CD4-positive, alpha-beta memory T cell (primary cell): Measurements from ENCODE around the gene PRPF6. TPM values are rescaled to one million over a fixed set of nuclear protein-coding genes. Genes with fewer than 3 reads are reported as not detected.

Experiments used
- CTCF ChIA-PET: fragments of 350-600 bp; sonication (Branson Sonifier 250); formaldehyde crosslinking; loops from one replicate; lab custom pipeline; 2021; ENCODE audit warnings: inconsistent platforms; ENCODE audit not compliant: partially characterized antibody; lab: Charles Lee
- POLR2A ChIA-PET: fragments of 350-600 bp; sonication (Branson Sonifier 250); formaldehyde crosslinking; loops from one replicate; lab custom pipeline; 2021; ENCODE audit not compliant: partially characterized antibody; lab: Charles Lee
- DNase-seq, 5 donors: peaks; one replicate each; pipeline versions ENCODE4 v3.0.0 to v3.0.0-alpha.2; 2020 to 2022; ENCODE audit warnings: mixed read lengths in 1 of 5
- H3K27ac ChIP-seq: one replicate; pipeline ENCODE4 v1.7.0; 2013; ENCODE audit warnings: low read depth, low read length
- H3K27me3 ChIP-seq: 2 replicates; pipeline ENCODE4 v1.7.0; 2013; ENCODE audit warnings: mild to moderate bottlenecking, low read length, moderate library complexity; ENCODE audit not compliant: insufficient read depth
- H3K36me3 ChIP-seq: 2 replicates; pipeline ENCODE4 v1.7.0; 2013; ENCODE audit warnings: mild to moderate bottlenecking, low read length, moderate library complexity; ENCODE audit not compliant: insufficient read depth
- H3K4me1 ChIP-seq: 2 replicates; pipeline ENCODE4 v1.7.0; 2013; ENCODE audit warnings: mild to moderate bottlenecking, low read length, moderate library complexity; ENCODE audit not compliant: insufficient read depth
- H3K4me3 ChIP-seq, 2 donors: one replicate each; pipeline ENCODE4 v1.7.0; 2013; ENCODE audit warnings: low read length in 2 of 2, mild to moderate bottlenecking in 1 of 2
- H3K9me3 ChIP-seq, 2 donors: one replicate each; pipeline ENCODE4 v1.7.0; 2013; ENCODE audit warnings: low read length in 2 of 2, control low read depth in 1 of 2; ENCODE audit not compliant: control insufficient read depth in 1 of 2
- H3K27ac Mint-ChIP-seq, 7 donors: one replicate each; pipeline ENCODE4 v1.8.0; 2020 to 2021; ENCODE audit warnings: mixed read lengths in 7 of 7, mild to moderate bottlenecking in 6 of 7, inconsistent platforms in 3 of 7, moderate library complexity in 3 of 7
- H3K27me3 Mint-ChIP-seq, 2 donors: one replicate each; pipeline ENCODE4 v1.8.0; 2020 to 2021; ENCODE audit warnings: mixed read lengths in 2 of 2
- H3K36me3 Mint-ChIP-seq, 2 donors: one replicate each; pipeline ENCODE4 v1.8.0; 2020 to 2021; ENCODE audit warnings: mixed read lengths in 2 of 2, inconsistent platforms in 1 of 2, mild to moderate bottlenecking in 1 of 2
- H3K4me1 Mint-ChIP-seq, 4 donors: one replicate each; pipeline ENCODE4 v1.8.0; 2020 to 2021; ENCODE audit warnings: mixed read lengths in 4 of 4, mild to moderate bottlenecking in 1 of 4
- H3K4me3 Mint-ChIP-seq, 8 donors: one replicate each; pipeline ENCODE4 v1.8.0; 2020 to 2021; ENCODE audit warnings: mixed read lengths in 8 of 8, mild to moderate bottlenecking in 7 of 8, moderate library complexity in 6 of 8, inconsistent platforms in 3 of 8
- H3K9me3 Mint-ChIP-seq, 8 donors: one replicate each; pipeline ENCODE4 v1.8.0; 2020 to 2021; ENCODE audit warnings: mixed read lengths in 8 of 8, mild to moderate bottlenecking in 5 of 8, inconsistent platforms in 3 of 8, moderate library complexity in 1 of 8
- intact Hi-C: fragments of 100-400 bp; cut with micrococcal nuclease; formaldehyde crosslinking; loops from one replicate; pipeline ENCODE4 v1.15.1; 2023
- polyA plus RNA-seq, 2 donors: library from polyadenylated mRNA; unstranded; fragments of 300-500 nt; fragmentation: Illumina TruSeq; gene quantifications; one replicate each; pipeline ENCODE4 v1.2.3, GENCODE V29; 2021
- total RNA-seq, 2 experiments: library from RNA; stranded (reverse); gene quantifications; one replicate each; pipeline ENCODE4 v1.2.3, GENCODE V29; 2021

Gene PRPF6
- total and polyA plus RNA-seq, 4 experiments from 2014 or later: 63.8 to 101 (median 87.5) TPM

DNA sequence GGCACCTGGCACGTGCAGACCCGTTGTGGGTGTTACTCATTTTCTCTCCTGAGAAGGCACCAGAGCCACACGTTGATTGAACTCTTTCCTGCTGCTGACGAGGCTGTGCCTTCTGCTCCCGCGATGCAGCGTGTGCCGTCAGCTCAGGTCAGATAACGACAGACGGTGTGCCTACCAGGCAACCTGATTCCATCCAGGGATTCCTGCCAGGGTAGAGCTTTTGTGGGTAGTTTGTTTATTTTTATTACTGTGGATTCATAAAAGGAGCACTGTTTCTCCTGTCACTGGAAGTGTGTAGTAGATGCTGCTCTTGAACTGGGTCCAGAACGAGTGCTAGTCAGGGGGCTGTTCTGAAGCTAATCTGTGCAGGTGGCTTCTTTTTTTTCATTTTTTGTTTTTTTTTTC lies 20.7 kb downstream of the PRPF6 start:
- POLR2A ChIA-PET: interaction anchor here (0.8 kb wide), 1 partner anchor 19 kb away, joined by 3 read pairs; no protein-coding TSS in a partner anchor
- Mint-ChIP-seq H3K27ac (no peak overlapping the region), H3K27me3 (no peaks in the 10 kb centered on the region), H3K36me3 (peaks cover 40 to 53% of the 10 kb centered on the region in 2 donors), H3K4me1 (peaks cover 0 to 13% (median 5%) of the 10 kb centered on the region in 4 donors), H3K4me3 (peak overlapping the region in 1 of 8 donors; percentile 7), H3K9me3 (no peaks in the 10 kb centered on the region)
- CTCF ChIA-PET: interaction anchor here (0.7 to 1.0 kb wide), 2 partner anchors 24 to 36 kb away, joined by 3 to 4 read pairs; no protein-coding TSS in a partner anchor
- Histone ChIP-seq H3K27me3 (no peaks in the 10 kb centered on the region), H3K4me3 (no peak overlapping the region), H3K4me1 (no peaks in the 10 kb centered on the region), H3K9me3 (no peaks in the 10 kb centered on the region), H3K36me3 (peaks cover 73% of the 10 kb centered on the region), H3K27ac (no peak overlapping the region)
- DNase-seq: no peak
- intact Hi-C loops: no loop called here

DNA sequence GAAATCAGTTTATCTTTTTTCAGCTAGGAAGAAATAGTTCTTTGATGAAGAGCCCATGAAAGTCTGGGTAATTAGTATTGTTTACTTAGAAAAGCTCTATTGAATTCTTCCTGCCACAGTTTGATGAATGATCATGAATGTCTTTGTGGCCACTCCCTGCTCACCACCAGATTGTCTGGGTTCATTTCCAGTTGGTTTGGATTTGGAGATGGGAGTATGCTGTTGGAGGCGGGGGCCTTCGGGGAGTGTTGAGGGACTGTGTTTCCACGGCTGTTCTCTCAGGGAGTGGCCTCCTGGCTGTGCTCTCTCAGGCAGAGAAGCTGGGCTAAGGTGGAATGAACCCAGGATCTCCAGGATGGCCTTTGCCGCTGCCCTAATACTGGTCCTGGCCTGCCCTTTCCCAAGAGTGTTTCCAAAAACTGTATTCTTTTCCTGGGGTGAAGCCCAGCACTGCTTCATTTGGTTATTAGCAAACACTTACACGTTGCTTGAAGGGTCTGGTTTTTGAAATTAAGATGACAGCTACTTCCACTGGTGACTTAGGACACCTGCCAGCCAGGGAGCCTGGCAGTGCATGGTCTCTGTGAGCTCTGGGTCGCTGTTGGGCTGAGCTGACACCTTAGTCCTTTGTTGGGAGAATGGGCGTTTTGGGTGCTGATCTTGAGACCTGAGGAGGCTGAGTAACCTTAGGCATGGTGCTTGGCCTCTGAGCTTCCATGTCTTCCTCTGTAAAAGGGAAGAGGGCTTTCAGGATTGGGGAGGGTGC lies 23.2 kb downstream of the PRPF6 start:
- Histone ChIP-seq H3K27me3 (no peaks in the 10 kb centered on the region), H3K4me3 (no peak overlapping the region), H3K27ac (no peak overlapping the region), H3K4me1 (no peaks in the 10 kb centered on the region), H3K9me3 (peaks cover 0 to 8% of the 10 kb centered on the region in 2 donors), H3K36me3 (peaks cover 74% of the 10 kb centered on the region)
- Mint-ChIP-seq H3K4me1 (peaks cover 1 to 15% (median 8%) of the 10 kb centered on the region in 4 donors), H3K27me3 (no peaks in the 10 kb centered on the region), H3K4me3 (no peak overlapping the region), H3K36me3 (peaks cover 52 to 56% of the 10 kb centered on the region in 2 donors), H3K27ac (no peak overlapping the region), H3K9me3 (peaks cover 0 to 15% (median 11%) of the 10 kb centered on the region in 8 donors)
- CTCF ChIA-PET: interaction anchor here (2.2 kb wide), 1 partner anchor 35 kb away, joined by 8 read pairs; no protein-coding TSS in a partner anchor
- no peak for DNase-seq
- POLR2A ChIA-PET: interaction anchor here (0.6 to 1.8 kb wide), 2 partner anchors 34 to 282 kb away, joined by 4 to 6 read pairs; no protein-coding TSS in a partner anchor
- intact Hi-C loops: no loop called here

DNA sequence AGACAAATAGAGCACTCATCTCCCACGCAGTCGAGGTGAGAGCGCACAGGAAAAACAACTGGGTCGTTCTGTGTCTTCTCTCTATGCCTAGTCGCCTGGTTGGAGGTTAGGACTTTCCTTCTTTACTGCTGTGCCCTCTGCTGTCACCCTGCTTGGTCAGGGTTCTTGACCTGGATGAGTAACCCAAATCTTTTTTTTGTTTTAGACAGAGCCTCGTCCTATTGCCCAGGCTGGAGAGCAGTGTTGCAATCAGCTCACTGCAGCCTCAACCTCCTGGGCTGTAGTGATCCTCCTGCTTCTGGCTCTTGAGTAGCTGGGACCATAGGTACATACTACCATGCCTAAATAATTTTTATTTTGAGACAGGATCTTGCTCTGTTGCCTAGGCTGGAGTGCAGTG lies 24.5 kb downstream of the PRPF6 start:
- intact Hi-C loops: no loop called here
- no peak overlapping the region for H3K4me3 Mint-ChIP-seq
- POLR2A ChIA-PET: no interaction called here
- DNase-seq: no peak
- H3K4me1 Mint-ChIP-seq: peaks cover 4 to 26% (median 14%) of the 10 kb centered on the region in 4 donors
- Histone ChIP-seq H3K4me1 (peaks cover 10% of the 10 kb centered on the region), H3K9me3 (peaks cover 0 to 8% of the 10 kb centered on the region in 2 donors), H3K27ac (no peak overlapping the region), H3K4me3 (no peak overlapping the region), H3K27me3 (no peaks in the 10 kb centered on the region), H3K36me3 (peaks cover 68% of the 10 kb centered on the region)
- no peaks in the 10 kb centered on the region for H3K27me3 Mint-ChIP-seq
- peaks cover 0 to 26% (median 19%) of the 10 kb centered on the region in 8 donors for H3K9me3 Mint-ChIP-seq
- CTCF ChIA-PET: no interaction called here
- peaks cover 57 to 58% of the 10 kb centered on the region in 2 donors for H3K36me3 Mint-ChIP-seq
- H3K27ac Mint-ChIP-seq: peak overlapping the region in 1 of 7 donors; percentile 17

DNA sequence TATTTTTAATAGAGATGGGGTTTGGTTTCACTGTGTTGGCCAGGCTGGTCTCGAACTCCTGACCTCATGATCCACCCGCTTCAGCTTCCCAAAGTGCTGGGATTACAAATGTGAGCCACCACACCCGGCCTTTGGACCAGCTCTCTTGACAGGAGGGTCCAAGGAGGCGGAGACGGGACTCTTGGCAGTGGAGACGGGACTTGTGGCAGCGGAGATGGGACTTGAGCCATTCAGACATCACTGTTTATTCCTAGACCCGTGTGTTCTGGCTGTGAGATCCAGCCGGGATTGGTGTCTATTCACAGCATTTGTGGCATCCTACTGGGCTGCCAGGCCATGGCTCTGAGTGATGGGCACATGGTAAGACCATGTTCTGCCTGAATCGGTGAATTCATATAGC lies 25.6 kb downstream of the PRPF6 start:
- peaks cover 5 to 35% (median 19%) of the 10 kb centered on the region in 4 donors for H3K4me1 Mint-ChIP-seq

DNA sequence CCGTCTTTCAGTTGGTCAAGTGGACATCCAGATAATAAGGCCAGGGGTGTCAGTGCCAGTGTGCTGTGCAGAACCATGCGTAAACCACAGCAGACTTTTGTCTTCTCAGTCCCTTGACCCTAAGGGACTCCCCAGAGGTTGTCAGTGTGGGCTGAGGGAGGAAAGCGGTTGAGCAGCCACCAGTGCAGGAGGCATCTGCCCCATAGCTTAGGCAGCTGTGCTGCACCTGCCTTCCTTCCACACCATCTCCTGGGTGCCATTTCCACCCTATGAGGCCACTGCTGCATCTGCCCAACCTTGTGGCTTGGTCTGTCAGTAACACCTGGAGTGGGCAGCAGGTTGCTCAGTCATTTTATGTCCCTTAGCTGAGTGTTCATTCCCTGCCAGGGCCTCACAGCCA lies 26.0 kb downstream of the PRPF6 start:
- H3K27ac ChIP-seq: no peak overlapping the region
- peaks cover 58 to 59% of the 10 kb centered on the region in 2 donors for H3K36me3 Mint-ChIP-seq
- H3K27me3 Mint-ChIP-seq: no peaks in the 10 kb centered on the region
- intact Hi-C loops: no loop called here
- H3K4me1 ChIP-seq: peaks cover 22% of the 10 kb centered on the region
- peaks cover 67% of the 10 kb centered on the region for H3K36me3 ChIP-seq
- peaks cover 0 to 35% (median 25%) of the 10 kb centered on the region in 8 donors for H3K9me3 Mint-ChIP-seq
- peaks cover 5 to 33% (median 21%) of the 10 kb centered on the region in 4 donors for H3K4me1 Mint-ChIP-seq
- POLR2A ChIA-PET: interaction anchor here (1.2 kb wide), 1 partner anchor 26 kb away, joined by 4 read pairs; the partner anchor contains the start of gene PRPF6
- no peak for DNase-seq
- CTCF ChIA-PET: interaction anchor here (1.4 kb wide), 1 partner anchor 32 kb away, joined by 4 read pairs; no protein-coding TSS in a partner anchor
- H3K4me3 ChIP-seq: no peak overlapping the region
- H3K4me3 Mint-ChIP-seq: no peak overlapping the region
- H3K27ac Mint-ChIP-seq: no peak overlapping the region
- peaks cover 11 to 16% of the 10 kb centered on the region in 2 donors for H3K9me3 ChIP-seq
- H3K27me3 ChIP-seq: no peaks in the 10 kb centered on the region

More for the DNA sequence above, 25.6 kb downstream of the PRPF6 start:
- Histone ChIP-seq H3K4me1 (peaks cover 20% of the 10 kb centered on the region), H3K4me3 (no peak overlapping the region), H3K36me3 (peaks cover 69% of the 10 kb centered on the region), H3K27ac (no peak overlapping the region), H3K27me3 (no peaks in the 10 kb centered on the region), H3K9me3 (peaks cover 10 to 15% of the 10 kb centered on the region in 2 donors)
- no peak overlapping the region for H3K27ac Mint-ChIP-seq
- H3K9me3 Mint-ChIP-seq: peaks cover 0 to 34% (median 24%) of the 10 kb centered on the region in 8 donors
- peaks cover 61 to 62% of the 10 kb centered on the region in 2 donors for H3K36me3 Mint-ChIP-seq
- no peak overlapping the region for H3K4me3 Mint-ChIP-seq
- intact Hi-C loops: no loop called here
- POLR2A ChIA-PET: interaction anchor here (1.2 kb wide), 1 partner anchor 26 kb away, joined by 4 read pairs; the partner anchor contains the start of gene PRPF6
- CTCF ChIA-PET: interaction anchor here (1.4 kb wide), 1 partner anchor 32 kb away, joined by 4 read pairs; no protein-coding TSS in a partner anchor
- no peak for DNase-seq
- H3K27me3 Mint-ChIP-seq: no peaks in the 10 kb centered on the region

- H3K36me3 ChIP-seq: peaks cover 56% of the 10 kb centered on the region
- Mint-ChIP-seq H3K36me3 (peaks cover 49 to 66% of the 10 kb centered on the region in 2 donors), H3K4me3 (peak overlapping the region in 3 of 8 donors; percentile 25 to 33 (median 31)), H3K27ac (peak overlapping the region in 1 of 7 donors; percentile 61), H3K9me3 (peaks cover 0 to 39% (median 29%) of the 10 kb centered on the region in 8 donors), H3K27me3 (no peaks in the 10 kb centered on the region), H3K4me1 (peaks cover 6 to 47% (median 26%) of the 10 kb centered on the region in 4 donors)
- H3K4me3 ChIP-seq: no peak overlapping the region
- POLR2A ChIA-PET: interaction anchor here (0.6 to 2.0 kb wide), 3 partner anchors 19 to 29 kb away, joined by 3 to 5 read pairs (median 4); no protein-coding TSS in a partner anchor
- DNase-seq: no peak
- H3K4me1 ChIP-seq: peaks cover 39% of the 10 kb centered on the region
- intact Hi-C loops: no loop called here
- CTCF ChIA-PET: no interaction called here
- no peak overlapping the region for H3K27ac ChIP-seq
- H3K9me3 ChIP-seq: peaks cover 11 to 16% of the 10 kb centered on the region in 2 donors
- no peaks in the 10 kb centered on the region for H3K27me3 ChIP-seq
These were observed 29.0 kb downstream of the PRPF6 start for GRCh38 chr20:64009811-64010387.
